NB4 (cell line): Measurements from ENCODE around the gene ARID1B.

ENCODE experiments used
- DNase-seq: peaks from one replicate; pipeline ENCODE4 v3.0.0; 2010; ENCODE audit warnings: low read depth
- H3K4me3 ChIP-seq: one replicate; pipeline ENCODE4 v1.5.1; 2011; ENCODE audit warnings: mild to moderate bottlenecking, low read depth, low read length, moderate library complexity
- CTCF ChIP-seq: IDR thresholded peaks from one replicate; pipeline ENCODE4 v1.5.1; 2012; ENCODE audit warnings: low read depth, low read length
- MYC ChIP-seq: IDR thresholded peaks from 2 replicates; pipeline ENCODE4 v1.6.1; 2011; ENCODE audit warnings: low read depth, low read length
- POLR2A ChIP-seq: IDR thresholded peaks from 2 replicates; pipeline ENCODE4 v1.6.1; 2011; ENCODE audit warnings: mild to moderate bottlenecking; ENCODE audit not compliant: insufficient read length; ENCODE audit errors: extremely low read depth
- TF ChIP-seq, protein P1 (sequence below): IDR thresholded peaks from 2 replicates; pipeline ENCODE4 v1.6.1; 2011; ENCODE audit warnings: low read depth, low read length

Gene ARID1B

GRCh38 chr6:156972145-156972544 is 195.0 kb downstream of the ARID1B start:
- TF ChIP-seq, protein P1, sequence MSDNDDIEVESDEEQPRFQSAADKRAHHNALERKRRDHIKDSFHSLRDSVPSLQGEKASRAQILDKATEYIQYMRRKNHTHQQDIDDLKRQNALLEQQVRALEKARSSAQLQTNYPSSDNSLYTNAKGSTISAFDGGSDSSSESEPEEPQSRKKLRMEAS, result no peak
- TF ChIP-seq POLR2A (no peak), CTCF (no peak), MYC (no peak)
- H3K4me3 ChIP-seq, result no peak overlapping the region
- DNase-seq, result no peak

- TF ChIP-seq MYC, result no peak
- TF ChIP-seq, protein P1, result no peak
- no peak for DNase-seq
- no peak overlapping the region for H3K4me3 ChIP-seq
Measured at GRCh38 chr6:156974830-156975261, 197.7 kb downstream of the ARID1B start.

DNA sequence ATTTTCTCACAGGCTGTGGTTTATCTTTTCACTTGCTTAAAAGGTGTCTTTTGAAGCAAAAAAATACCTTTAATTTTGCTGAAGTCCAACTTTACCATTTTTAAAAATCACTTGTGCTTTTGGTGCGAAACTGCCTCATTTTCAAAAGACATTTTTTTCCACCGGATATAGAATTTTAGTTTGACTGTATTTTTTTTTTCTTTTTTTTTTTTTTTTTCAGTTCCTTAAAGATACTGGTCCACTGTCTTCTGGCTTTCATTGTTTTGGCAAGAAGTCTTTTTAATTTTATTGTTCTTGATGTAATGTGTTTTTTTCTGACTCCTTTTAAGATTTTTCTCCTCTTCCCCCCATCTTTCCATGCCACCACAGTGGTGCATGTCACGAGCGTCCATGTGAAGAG is 198.2 kb downstream of the ARID1B start:
- no peak for TF ChIP-seq MYC
- TF ChIP-seq CTCF, result no peak
- no peak for TF ChIP-seq POLR2A
- TF ChIP-seq, protein P1, result no peak
- no peak for DNase-seq
- no peak overlapping the region for H3K4me3 ChIP-seq

- peak overlapping the region; percentile 33 for H3K4me3 ChIP-seq
- DNase-seq, result peak; percentile 52
- no peak for TF ChIP-seq CTCF
- TF ChIP-seq, protein P1, result no peak
- TF ChIP-seq MYC, result no peak
- TF ChIP-seq POLR2A, result no peak
Measured at GRCh38 chr6:156976216-156977127, 199.3 kb downstream of the ARID1B start.

DNA sequence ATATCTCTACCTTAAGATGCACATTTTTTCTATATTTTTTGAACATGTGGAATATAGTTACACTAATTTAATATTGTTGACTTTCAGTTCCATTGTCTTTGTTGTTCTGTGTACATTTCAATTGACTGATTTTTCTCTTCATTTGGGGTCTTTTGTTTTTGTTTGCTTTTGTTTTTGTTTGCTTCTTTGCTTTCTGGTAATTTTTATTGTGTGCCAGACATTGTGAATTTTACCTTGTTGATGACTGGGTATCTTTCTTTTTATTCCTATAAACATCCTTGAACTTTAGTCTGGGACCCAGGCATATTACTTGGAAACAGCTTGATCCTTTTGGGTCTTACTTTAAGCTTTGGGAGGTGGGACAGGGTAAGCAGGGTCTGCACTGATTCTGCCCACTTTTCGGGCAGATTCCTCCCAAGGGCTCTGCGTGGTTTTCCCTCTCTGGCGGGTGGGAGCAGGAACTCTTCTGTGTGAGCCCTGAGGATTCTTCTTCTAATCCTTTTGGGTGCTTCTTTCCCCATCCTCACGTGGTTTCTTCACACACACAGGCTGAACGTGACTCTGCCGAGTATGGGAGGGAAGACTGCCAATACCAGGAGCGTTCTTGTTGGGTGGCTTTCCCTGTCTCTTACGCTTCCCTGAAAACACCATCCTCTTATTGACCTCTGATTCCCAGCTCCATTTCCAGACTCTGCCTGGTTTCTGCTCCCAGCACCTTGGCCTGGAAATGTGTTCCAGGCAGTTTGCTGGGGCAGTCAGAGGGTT is 200.5 kb downstream of the ARID1B start:
- DNase-seq, result no peak
- TF ChIP-seq CTCF (no peak), POLR2A (no peak), MYC (no peak)
- TF ChIP-seq, protein P1, result no peak
- H3K4me3 ChIP-seq, result no peak overlapping the region

- H3K4me3 ChIP-seq, result no peak overlapping the region
- TF ChIP-seq POLR2A (no peak), MYC (no peak), CTCF (no peak)
- TF ChIP-seq, protein P1, result no peak
- DNase-seq, result no peak
Measured at GRCh38 chr6:156978948-156979347, 201.8 kb downstream of the ARID1B start.
